Uterus (tissue), 4 donors: ENCODE data around the gene SENP7. TPM values are rescaled to one million over a fixed set of nuclear protein-coding genes. Genes with fewer than 3 reads are reported as not detected.
"Not testable (repeated sequence)": the region's sequence is repeated elsewhere in the genome, so short reads cannot be mapped to it uniquely, and the experiment has no call there.

ENCODE experiments used
- DNase-seq, 2 donors: peaks; one replicate each; pipeline ENCODE4 v3.0.0-alpha.2; 2019 to 2020
- H3K27ac ChIP-seq, 2 donors: fragments of 200-600 bp; sonication (generic); 1 replicate in 1 of 2; 2 replicates in 1 of 2; pipeline ENCODE4 v1.5.1; 2016 to 2018
- H3K27me3 ChIP-seq, 2 donors: fragments of 200-600 bp; sonication (generic); one replicate each; pipeline ENCODE4 v1.5.1; 2018 to 2019; ENCODE audit warnings: control low read depth in 1 of 2
- H3K36me3 ChIP-seq, 2 donors: fragments of 200-600 bp; sonication (generic); one replicate each; pipeline ENCODE4 v1.5.1; 2019; ENCODE audit warnings: control low read depth in 1 of 2
- H3K4me1 ChIP-seq, 2 donors: fragments of 200-600 bp; sonication (generic); one replicate each; pipeline ENCODE4 v1.5.1; 2018 to 2019; ENCODE audit warnings: control low read depth in 1 of 2
- H3K4me3 ChIP-seq, 2 donors: fragments of 200-600 bp; sonication (generic); 1 replicate in 1 of 2; 2 replicates in 1 of 2; pipeline ENCODE4 v1.5.1; 2018 to 2019; ENCODE audit warnings: mild to moderate bottlenecking in 1 of 2
- H3K9me3 ChIP-seq, 2 donors: fragments of 200-600 bp; sonication (generic); one replicate each; pipeline ENCODE4 v1.5.1; 2019; ENCODE audit warnings: control low read depth in 1 of 2
- CTCF ChIP-seq, 4 experiments: fragments of 200-600 bp in 2 of 4; fragments of 450-650 bp in 2 of 4; sonication (generic) in 2 of 4; IDR thresholded peaks; one replicate each; pipeline ENCODE4 v1.5.1; 2016 to 2019; ENCODE audit warnings: antibody characterized with exemption in 4 of 4, mild to moderate bottlenecking in 2 of 4, moderate library complexity in 1 of 4
- POLR2A ChIP-seq, 2 donors: fragments of 450-650 bp; IDR thresholded peaks; one replicate each; pipeline ENCODE4 v1.6.1; 2016; ENCODE audit warnings: antibody characterized with exemption in 2 of 2, mild to moderate bottlenecking in 1 of 2, moderate library complexity in 1 of 2
- intact Hi-C: fragments of 100-400 bp; cut with DNase I; formaldehyde crosslinking; loops from one replicate; pipeline ENCODE4 v1.15.1; 2023; ENCODE audit warnings: low total_unique reads
- total RNA-seq, 4 donors: library from RNA; depleted of rRNA in 3 of 4; stranded (reverse); fragments of >200 nt in 3 of 4; gene quantifications; one replicate each; pipeline versions ENCODE4 v1.1.0 to v1.2.4, GENCODE V29; 2014 to 2023
- donor health status: DM: yes; HTN: yes; CAD: no.

Gene SENP7
- total RNA-seq, result 100 to 1,000 TPM in 1 of 4 donors, 10 to 100 TPM in 3; 28.7 to 101 (median 41.1) TPM

- Histone ChIP-seq H3K4me3 (peak within 1 kb of the TSS; percentile 82 to 96), H3K4me1 (peaks cover 0 to 9% of the 10 kb centered on the region in 2 donors), H3K9me3 (no peaks in the 10 kb centered on the region), H3K27ac (peak within 1 kb of the TSS; percentile 92 to 99), H3K36me3 (no peaks in the 10 kb centered on the region), H3K27me3 (no peaks in the 10 kb centered on the region)
- intact Hi-C loops, result no loop called here
- TF ChIP-seq CTCF (IDR thresholded peaks at IDR 0.05) (no peak), POLR2A (IDR thresholded peaks at IDR 0.05) (no peak)
- peak; percentile 82 to 86 for DNase-seq
Measured at GRCh38 chr3:101512646-101513418, at the start of gene SENP7. SENP7 (minus strand) TSS chr3:101513212; CDS start chr3:101513130, 82 bp downstream.

- H3K36me3 ChIP-seq, result no peaks in the 10 kb centered on the region
- H3K4me3 ChIP-seq, result peak within 1 kb of the TSS; percentile 57 to 80
- no peaks in the 10 kb centered on the region for H3K9me3 ChIP-seq
- TF ChIP-seq POLR2A (IDR thresholded peaks at IDR 0.05), result peak; percentile 68 to 74
- no peak for TF ChIP-seq CTCF (IDR thresholded peaks at IDR 0.05)
- peaks cover 0 to 5% of the 10 kb centered on the region in 2 donors for H3K4me1 ChIP-seq
- no peaks in the 10 kb centered on the region for H3K27me3 ChIP-seq
- DNase-seq, result peak; percentile 90
- intact Hi-C loops, result no loop called here
- H3K27ac ChIP-seq, result peak within 1 kb of the TSS; percentile 88 to 92
Measured at GRCh38 chr3:101561630-101562328, 48.8 kb upstream of the SENP7 start, which contains the start of gene TRMT10C. TRMT10C (plus strand) TSS chr3:101561868; CDS start chr3:101564782, 2,914 bp downstream.

GRCh38 chr3:101556064-101556463 is 43.1 kb upstream of the SENP7 start:
- Histone ChIP-seq H3K27me3 (no peaks in the 10 kb centered on the region), H3K27ac (no peak overlapping the region), H3K36me3 (no peaks in the 10 kb centered on the region), H3K4me1 (no peaks in the 10 kb centered on the region), H3K4me3 (no peak overlapping the region), H3K9me3 (no peaks in the 10 kb centered on the region)
- intact Hi-C loops, result no loop called here
- no peak for DNase-seq
- TF ChIP-seq POLR2A (IDR thresholded peaks at IDR 0.05), result no peak
- no peak for TF ChIP-seq CTCF (IDR thresholded peaks at IDR 0.05)

GRCh38 chr3:101553381-101553780 is 40.4 kb upstream of the SENP7 start:
- H3K9me3 ChIP-seq, intact Hi-C loops, H3K27me3 ChIP-seq, DNase-seq, H3K4me3 ChIP-seq, H3K36me3 ChIP-seq, H3K27ac ChIP-seq, H3K4me1 ChIP-seq: not testable (repeated sequence)

GRCh38 chr3:101551359-101552081 is 38.5 kb upstream of the SENP7 start:
- H3K4me1 ChIP-seq, H3K36me3 ChIP-seq, DNase-seq, H3K27me3 ChIP-seq, H3K4me3 ChIP-seq, H3K27ac ChIP-seq, intact Hi-C loops, H3K9me3 ChIP-seq: not testable (repeated sequence)
